ENCODE data around the gene PDE1C.

Gene PDE1C

GRCh38 chr7:31997423-31997822 lies 72.8 kb downstream of the PDE1C start:
- in situ Hi-C loops (cut with MboI; ENCODE audit: low sequenced_read_pairs, unreplicated experiment), result no loop called here
- no peak for TF ChIP-seq CTCF (IDR thresholded peaks at IDR 0.05; ENCODE audit: borderline replicate concordance, control extremely low read depth, extremely low read depth, insufficient read depth, missing control alignments)
- DNase-seq (ENCODE audit: low spot score), result no peak

GRCh38 chr7:31995134-31995533 lies 75.1 kb downstream of the PDE1C start:
- in situ Hi-C loops (cut with MboI; ENCODE audit: low sequenced_read_pairs, unreplicated experiment), result no loop called here
- DNase-seq (ENCODE audit: low spot score), result no peak
- TF ChIP-seq CTCF (IDR thresholded peaks at IDR 0.05; ENCODE audit: borderline replicate concordance, control extremely low read depth, extremely low read depth, insufficient read depth, missing control alignments), result no peak

DNA sequence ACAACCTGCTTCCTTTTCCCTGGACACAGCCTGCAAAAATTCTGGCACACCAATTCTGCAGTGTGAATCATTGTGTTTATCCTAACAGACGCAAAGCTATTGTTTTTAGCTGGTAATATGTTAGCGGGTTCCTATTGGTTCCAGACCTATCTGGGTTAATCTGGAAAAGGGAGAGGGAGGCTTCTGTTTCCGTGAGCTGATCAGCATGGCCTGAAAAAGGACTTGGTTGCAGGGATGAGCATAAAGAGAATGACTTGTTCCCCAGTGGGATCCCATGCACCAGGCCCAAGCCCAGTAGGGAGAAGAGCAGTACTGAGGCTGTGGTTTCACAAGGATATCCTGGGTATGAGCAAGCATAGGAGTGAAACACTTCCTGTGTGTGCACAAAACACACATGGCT lies 78.4 kb downstream of the PDE1C start:
- in situ Hi-C loops (cut with MboI; ENCODE audit: low sequenced_read_pairs, unreplicated experiment), result no loop called here
- no peak for DNase-seq (ENCODE audit: low spot score)
- TF ChIP-seq CTCF (IDR thresholded peaks at IDR 0.05; ENCODE audit: borderline replicate concordance, control extremely low read depth, extremely low read depth, insufficient read depth, missing control alignments), result no peak

GRCh38 chr7:31991406-31991805 lies 78.8 kb downstream of the PDE1C start:
- in situ Hi-C loops (cut with MboI; ENCODE audit: low sequenced_read_pairs, unreplicated experiment), result no loop called here
- no peak for TF ChIP-seq CTCF (IDR thresholded peaks at IDR 0.05; ENCODE audit: borderline replicate concordance, control extremely low read depth, extremely low read depth, insufficient read depth, missing control alignments)
- no peak for DNase-seq (ENCODE audit: low spot score)

GRCh38 chr7:31986878-31987518 lies 83.2 kb downstream of the PDE1C start:
- no peak for DNase-seq (ENCODE audit: low spot score)
- in situ Hi-C loops (cut with MboI; ENCODE audit: low sequenced_read_pairs, unreplicated experiment), result no loop called here
- TF ChIP-seq CTCF (IDR thresholded peaks at IDR 0.05; ENCODE audit: borderline replicate concordance, control extremely low read depth, extremely low read depth, insufficient read depth, missing control alignments), result no peak

DNA sequence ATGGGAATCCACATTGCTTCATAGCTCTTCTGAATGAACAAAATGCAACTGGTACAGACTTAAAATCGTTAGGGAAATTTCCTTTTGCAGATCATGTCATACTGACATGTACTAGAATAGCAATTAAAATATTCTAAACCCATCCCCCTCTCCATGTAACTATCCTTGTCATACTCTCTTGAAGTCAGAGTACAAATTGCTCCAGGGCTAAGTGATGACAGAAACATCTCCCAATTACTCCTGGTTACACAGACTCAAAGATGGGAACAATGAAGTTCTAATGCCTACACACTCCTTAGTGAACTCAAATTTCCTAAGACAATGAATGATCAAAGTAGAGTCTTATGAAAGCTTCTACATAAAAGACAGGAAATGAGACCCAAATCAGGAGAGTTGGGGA lies 87.2 kb downstream of the PDE1C start:
- in situ Hi-C loops (cut with MboI; ENCODE audit: low sequenced_read_pairs, unreplicated experiment), result no loop called here
- no peak for TF ChIP-seq CTCF (IDR thresholded peaks at IDR 0.05; ENCODE audit: borderline replicate concordance, control extremely low read depth, extremely low read depth, insufficient read depth, missing control alignments)
- DNase-seq (ENCODE audit: low spot score), result no peak

Data from GM13976 (cell line).